CD4-positive, alpha-beta T cell treated with Interleukin-6 for 4 hours (primary cell): ENCODE data around the gene SETBP1.

Source experiments
- DNase-seq: peaks from one replicate; pipeline ENCODE4 v3.0.0-alpha.2; 2020; ENCODE audit warnings: mixed read lengths

SETBP1 gene

GRCh38 chr18:44883671-44884070, 203.0 kb downstream of the SETBP1 start:
- DNase-seq = no peak

GRCh38 chr18:44884431-44884830, 203.7 kb downstream of the SETBP1 start:
- no peak for DNase-seq

DNA sequence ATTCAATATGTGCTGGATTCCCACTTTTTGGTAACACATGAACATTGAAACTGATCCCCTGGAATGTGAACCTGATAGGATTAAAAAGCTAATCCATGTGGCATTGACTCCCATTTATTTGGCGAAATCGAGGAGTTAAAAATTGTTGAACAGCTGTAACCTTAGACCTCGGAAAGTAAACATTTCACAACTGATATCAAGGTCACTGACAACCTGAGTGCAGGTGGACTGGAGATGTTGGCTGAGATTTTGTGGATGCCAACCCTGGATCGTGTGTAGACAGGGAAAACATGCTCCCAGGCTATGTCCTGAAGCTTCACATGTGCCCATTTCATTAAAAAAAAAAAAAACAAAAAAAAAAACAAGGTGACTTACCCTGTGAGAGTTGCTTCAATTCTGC, 204.8 kb downstream of the SETBP1 start:
- DNase-seq = no peak

DNA sequence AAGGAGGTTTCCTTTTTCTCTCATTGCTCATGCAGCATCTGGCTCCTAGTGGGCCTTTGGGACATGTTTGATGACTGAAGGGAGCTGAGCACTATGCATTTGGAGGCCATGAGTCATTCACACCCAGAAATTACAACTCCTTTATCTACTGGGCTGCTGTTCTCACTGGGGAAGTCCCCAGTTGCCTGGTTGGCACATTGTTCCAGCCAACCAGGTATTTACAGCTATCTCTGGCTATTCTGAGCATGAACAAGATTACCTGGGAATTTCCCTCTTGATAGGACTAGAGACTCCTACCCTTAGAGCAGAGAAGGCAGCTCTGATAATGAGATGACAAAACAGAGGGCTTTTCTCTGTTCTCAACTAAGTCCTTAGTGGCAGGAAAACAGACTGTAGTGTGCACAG, 206.5 kb downstream of the SETBP1 start:
- no peak for DNase-seq

DNA sequence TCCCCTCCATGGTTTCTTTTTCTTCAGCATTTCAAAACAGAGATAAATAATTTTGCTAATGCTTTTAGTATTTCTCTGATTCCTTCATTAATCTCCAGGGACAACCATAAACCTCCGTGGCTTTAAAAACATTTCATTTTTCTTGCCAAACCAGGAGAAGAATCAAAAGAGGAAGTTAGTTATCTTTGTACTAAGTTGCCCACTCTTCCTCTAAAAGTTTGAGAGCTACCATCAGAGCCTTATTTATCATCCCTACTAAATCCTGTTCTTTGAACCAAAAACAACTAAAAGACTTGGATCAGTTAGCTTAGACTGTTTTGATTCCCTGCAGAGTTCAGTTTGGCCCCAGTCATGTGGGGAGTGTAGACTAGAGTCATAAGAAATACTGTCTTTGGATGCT, 208.4 kb downstream of the SETBP1 start:
- no peak for DNase-seq

DNA sequence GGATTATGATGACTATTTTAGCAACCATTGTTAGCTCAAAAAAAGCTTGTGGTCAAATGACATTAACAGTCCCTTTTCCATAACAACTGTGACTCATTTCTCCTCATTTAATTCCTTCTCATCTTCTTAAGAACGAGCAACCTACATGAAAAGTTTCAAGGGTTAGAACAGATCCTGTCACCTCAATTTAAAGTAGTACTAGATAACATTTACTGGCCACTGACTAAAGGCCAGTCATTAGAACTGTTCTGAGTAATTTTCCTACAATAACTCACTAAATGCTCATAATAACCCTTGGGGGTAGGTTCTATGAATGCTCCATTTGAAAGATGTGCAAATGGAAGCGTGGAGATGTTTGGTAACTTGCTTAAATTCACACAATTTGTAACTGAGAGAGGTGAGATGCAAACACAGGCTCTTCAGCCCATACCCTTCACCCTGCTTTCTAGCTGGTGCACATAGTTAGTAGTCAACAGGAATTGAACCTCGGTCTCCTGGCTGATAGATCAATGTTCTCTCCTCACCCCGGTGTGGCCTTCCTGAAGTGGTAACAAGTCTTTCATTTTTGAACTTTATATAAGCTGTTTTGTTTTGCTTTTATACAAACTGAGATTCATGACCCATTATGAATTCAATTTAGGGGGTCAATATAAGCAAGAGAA, 212.5 kb downstream of the SETBP1 start:
- no peak for DNase-seq

DNA sequence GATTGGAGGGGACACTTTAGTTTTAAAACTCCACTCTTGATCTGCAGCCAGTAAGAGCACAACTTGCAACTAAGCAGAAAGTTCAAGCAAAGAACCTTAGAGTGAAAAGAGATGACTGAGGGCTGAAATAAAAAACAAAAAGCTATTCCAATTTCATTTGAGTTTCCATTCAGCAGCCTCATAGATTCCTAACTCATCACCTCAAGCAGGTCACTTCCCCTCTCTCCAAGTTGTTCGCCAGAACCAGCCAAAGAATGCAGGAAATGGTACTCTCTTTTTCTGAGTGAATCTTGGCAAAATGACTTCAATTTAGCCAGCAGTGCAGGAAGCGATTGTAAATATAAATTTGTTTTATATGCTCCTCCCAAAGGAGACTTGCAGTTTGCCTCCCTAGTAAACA, 213.3 kb downstream of the SETBP1 start:
- no peak for DNase-seq

DNA sequence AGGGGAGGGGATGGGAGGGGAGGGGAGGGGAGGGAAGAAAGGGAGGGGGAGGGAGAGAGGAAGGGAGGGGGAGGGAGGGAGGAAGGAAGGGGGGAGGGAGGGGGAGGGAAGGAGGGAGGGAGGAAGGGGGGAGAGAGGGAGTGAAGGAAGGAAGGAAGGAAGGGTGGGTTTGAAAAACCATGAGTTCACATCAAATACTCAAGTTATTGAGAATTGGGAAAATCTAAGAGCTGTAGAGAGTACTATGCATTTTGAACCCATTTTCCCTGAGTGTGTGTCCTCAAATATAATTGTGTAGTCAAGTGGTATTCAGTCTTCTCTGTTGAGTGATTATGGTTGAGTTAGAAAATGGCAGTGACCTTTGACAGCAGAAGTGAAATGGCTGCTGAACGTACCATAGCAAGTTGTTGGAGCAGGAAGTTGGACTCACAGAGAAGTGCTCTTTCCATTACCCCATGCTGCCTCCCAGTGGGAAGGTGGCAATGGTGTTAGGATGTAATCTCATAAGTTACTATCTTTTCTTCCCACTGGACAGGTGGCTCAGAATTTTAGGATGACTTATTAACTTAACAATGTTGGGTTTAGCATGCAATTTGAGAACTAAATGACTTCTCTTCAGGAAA, 214.6 kb downstream of the SETBP1 start:
- DNase-seq = peak; percentile 25

GRCh38 chr18:44896846-44897245, 216.2 kb downstream of the SETBP1 start:
- no peak for DNase-seq

DNA sequence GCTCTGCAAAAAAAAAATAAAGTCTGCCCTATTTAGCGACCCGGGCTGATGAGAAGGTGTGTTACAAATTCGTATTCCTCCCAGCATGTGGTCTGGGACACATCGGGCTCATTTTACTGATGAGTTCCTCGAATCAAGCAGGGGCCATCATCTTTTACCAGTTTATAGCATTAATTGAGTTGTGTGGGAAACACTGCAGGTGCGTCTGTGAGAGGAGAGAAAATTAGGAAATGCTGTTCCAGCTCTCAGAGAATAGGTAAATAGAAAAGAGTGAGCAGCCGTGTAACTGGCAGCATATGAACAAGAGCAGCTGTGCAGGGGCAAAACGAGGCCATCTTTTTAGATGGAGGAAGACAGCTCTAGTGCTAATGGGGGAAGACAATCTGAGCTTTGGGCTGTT, 216.7 kb downstream of the SETBP1 start:
- no peak for DNase-seq

DNA sequence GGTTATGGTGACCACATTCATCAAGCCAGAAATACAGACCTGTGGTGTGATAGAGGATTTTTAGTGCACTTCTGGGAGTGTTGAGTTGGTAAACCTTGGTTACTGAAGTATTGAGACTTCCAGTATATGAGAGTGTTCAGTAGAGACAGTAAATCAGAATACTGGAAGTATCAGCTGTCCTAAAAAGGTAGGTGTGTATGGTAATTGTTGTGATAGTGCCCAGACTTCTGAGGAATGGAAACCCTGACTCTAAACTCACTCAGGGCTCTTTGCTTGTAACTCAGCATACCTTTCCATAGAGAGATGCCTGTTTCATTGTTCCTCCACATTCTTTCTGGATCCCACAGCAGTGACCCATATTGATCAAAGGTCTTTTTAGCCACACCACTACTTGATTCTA, 217.1 kb downstream of the SETBP1 start:
- no peak for DNase-seq

GRCh38 chr18:44898498-44898897, 217.8 kb downstream of the SETBP1 start:
- DNase-seq = no peak

DNA sequence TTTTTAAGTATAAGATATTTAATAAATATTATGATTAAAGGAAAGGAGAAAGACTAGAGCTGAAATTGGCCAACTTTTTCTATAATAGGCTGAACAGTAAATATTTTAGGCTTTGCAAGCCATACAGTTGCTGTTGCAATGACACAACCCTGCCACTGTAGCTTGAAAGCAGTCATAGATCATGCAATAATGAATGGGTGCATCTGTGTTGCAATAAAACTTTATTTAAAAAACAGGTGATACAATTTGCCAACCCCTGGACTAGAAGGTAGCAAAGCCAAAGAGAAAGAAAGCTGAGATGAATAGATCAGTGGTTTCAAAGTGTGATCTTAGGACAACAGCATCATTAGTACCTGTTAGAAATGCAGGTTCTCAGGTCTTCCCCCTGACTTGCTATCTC, 219.1 kb downstream of the SETBP1 start:
- DNase-seq = no peak

DNA sequence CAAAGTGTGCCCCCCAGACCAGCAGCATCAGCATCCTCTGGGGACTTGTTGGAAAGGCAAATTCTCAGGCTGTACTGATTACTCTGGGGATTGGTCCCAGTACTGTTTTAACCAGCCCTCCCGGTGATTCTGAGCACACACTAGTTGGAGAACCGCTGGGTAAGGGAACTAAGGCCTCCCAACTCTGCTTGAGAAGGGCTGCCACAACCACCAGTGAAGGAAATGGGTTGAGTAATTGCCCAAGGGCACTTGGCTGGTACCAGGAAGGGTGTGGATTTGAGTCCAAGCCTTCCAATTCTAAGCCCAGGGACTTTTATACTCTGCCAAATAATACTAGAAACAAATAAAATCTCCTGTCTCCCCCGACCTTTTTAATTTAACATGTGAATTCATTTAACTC, 219.9 kb downstream of the SETBP1 start:
- DNase-seq = no peak

GRCh38 chr18:44901283-44901682, 220.6 kb downstream of the SETBP1 start:
- DNase-seq = no peak

DNA sequence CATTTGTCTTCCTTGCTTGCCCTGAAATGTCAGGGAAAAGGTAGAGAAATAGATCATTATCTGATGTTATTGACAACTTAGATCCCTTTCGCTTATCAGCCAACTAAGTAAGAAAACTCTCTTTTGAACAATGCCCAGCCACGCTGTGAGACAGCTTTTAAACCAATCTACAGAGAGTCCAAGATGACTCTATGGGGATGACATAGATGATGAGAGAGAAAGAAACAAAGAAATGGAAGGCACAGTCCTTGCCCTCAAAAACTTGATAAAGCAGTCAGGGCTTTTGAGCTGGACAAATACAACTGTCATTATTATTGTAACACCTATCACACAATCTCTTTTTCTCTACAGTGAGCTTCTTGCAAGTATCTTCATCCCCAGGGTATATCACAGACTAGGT, 222.6 kb downstream of the SETBP1 start:
- no peak for DNase-seq

GRCh38 chr18:44904768-44905167, 224.1 kb downstream of the SETBP1 start:
- no peak for DNase-seq

- DNase-seq = no peak
Measured at GRCh38 chr18:44909191-44909719, 228.6 kb downstream of the SETBP1 start.

DNA sequence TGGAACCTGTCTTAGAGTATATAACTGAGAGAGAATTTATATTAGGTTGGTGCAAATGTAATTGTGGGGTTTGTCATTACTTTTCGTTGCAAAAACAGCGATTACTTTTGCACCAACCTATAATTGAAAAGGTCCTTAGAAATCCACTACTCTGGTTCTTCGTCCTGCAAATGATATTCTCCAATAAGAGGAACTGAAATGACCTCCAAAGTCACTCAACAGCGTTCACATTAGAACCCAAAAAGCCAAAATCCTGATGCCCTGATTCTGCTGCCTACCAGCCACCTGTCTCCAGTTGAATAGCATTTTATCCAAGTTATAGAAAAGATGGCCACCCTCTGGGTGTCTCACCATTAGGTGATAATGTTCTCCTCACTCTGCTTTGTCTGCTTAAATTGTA, 230.6 kb downstream of the SETBP1 start:
- DNase-seq = no peak

GRCh38 chr18:44911773-44912172, 231.1 kb downstream of the SETBP1 start:
- no peak for DNase-seq

GRCh38 chr18:44912740-44913478, 232.2 kb downstream of the SETBP1 start:
- DNase-seq = no peak

DNA sequence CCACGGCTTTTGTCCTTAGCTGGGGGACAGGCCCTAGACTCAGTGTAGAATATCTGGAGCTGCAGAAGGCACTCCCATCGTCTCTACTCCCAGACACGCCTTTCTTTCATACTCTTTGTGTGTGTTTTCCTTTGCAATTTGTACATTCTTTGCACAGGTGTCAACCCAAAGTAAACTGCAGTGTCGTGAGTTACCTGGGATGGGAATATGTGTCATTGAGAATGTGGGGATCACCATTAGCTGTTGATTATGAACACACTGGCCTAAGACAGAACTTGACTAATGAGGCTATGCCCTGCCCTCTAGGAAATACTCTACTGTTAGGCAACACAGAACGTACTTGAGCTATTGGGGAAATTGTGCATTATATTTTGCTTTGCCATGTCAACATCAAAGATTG, 233.3 kb downstream of the SETBP1 start:
- no peak for DNase-seq

- DNase-seq = no peak
Measured at GRCh38 chr18:44915213-44915612, 234.5 kb downstream of the SETBP1 start.

DNA sequence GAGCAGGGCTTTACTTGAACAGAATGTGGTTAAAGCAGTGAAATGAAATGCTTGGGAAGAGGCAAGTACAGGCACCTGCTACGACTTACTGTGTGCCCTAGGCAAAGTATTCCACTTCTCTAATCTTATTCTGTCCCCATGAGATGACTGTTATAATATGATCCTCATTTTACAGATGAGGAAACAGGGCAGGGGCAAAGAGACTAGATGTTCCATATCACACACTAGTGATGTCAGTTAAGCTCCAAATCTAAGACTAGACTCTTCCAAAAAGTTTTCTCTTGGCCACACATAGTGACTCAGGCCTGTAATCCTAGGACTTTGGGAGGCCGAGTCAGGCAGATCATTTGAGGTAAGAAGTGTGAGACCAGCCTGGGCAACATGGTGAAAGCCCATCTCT, 235.0 kb downstream of the SETBP1 start:
- DNase-seq = no peak
